ENCODE measurements around the gene WASHC2A.
"Not testable (repeated sequence)": the region's sequence is repeated elsewhere in the genome, so short reads cannot be mapped to it uniquely, and the experiment has no call there.

- not testable (repeated sequence) for TF ChIP-seq CTCF, POLR2A (IDR thresholded peaks at IDR 0.05)
These were observed 101.8 kb downstream of the WASHC2A start for GRCh38 chr10:50169506-50169905.
